ENCODE data around the gene VSIG8.
"Not testable (repeated sequence)": the region's sequence is repeated elsewhere in the genome, so short reads cannot be mapped to it uniquely, and the experiment has no call there.

Gene VSIG8

DNA sequence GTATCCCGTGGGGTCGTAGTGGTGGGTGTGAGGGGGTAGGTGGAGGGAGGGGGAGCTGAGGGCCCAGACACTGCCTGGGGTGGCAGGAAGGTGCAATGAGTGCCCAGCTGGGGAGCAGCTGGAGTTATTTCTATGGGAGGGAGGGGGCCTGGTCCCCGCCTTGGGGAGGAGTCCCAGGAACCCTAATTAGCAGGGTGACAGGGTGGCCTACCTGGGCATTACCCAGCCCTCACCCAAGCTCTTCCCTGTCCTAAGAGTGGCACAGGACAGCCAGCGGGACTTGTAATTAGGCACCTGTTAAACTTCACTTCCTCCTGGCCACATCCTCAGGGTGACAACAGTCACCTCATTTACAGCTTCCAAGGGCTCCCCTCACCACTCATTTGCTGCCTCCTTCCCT lies at the start of gene VSIG8:
TSS of gene VSIG8 (minus strand) at position 101 of the 400 bp plus-strand sequence. CDS start 136 bp downstream, outside the sequence.
- no peak for DNase-seq

- DNase-seq = no peak
These were observed 49.0 kb upstream of the VSIG8 start for GRCh38 chr1:159911326-159912070.

GRCh38 chr1:159908031-159908940 lies 45.8 kb upstream of the VSIG8 start:
- DNase-seq = no peak

DNA sequence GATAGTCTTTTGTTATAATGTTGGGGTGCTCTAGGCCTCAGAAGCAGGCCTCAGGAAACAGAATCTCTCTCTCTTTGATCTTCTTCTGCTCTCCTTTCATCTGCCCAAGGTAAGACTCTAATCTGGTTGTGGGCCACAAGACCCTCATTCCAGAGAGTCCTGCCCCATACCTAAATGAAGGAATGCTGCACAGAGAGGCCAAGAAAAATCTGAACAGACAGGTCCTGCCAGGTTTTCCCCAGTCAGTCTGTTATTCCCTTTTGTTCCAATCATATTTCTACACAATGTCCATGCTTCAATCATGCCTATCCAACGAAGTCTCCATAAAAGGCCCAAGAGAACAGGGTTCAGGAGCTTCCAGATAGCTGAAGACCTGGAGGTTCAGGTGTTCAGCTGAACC lies 44.5 kb upstream of the VSIG8 start:
- DNase-seq = no peak

GRCh38 chr1:159904036-159904435 lies 41.6 kb upstream of the VSIG8 start:
- DNase-seq = not testable (repeated sequence)

DNA sequence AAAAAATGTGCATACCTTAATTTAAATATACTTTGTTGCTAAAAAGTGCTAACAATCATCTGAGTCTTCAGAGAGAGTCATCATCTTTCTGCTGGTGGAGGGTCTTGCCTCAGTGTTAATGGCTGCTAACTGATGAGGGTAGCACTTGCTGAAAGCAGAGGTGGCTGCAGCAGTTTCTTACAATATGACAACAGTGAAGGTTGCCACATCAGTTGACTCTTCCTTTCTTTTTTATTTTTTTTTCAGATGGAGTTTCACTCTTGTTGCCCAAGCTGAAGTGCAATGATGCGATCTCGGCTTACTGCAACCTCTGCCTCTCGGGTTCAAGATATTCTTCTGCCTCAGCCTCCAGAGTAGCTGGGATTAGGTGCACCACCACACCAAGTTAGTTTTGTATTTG lies 40.1 kb upstream of the VSIG8 start:
- DNase-seq = no peak

- no peak for DNase-seq
These were observed 38.4 kb upstream of the VSIG8 start for GRCh38 chr1:159900755-159901360.

DNA sequence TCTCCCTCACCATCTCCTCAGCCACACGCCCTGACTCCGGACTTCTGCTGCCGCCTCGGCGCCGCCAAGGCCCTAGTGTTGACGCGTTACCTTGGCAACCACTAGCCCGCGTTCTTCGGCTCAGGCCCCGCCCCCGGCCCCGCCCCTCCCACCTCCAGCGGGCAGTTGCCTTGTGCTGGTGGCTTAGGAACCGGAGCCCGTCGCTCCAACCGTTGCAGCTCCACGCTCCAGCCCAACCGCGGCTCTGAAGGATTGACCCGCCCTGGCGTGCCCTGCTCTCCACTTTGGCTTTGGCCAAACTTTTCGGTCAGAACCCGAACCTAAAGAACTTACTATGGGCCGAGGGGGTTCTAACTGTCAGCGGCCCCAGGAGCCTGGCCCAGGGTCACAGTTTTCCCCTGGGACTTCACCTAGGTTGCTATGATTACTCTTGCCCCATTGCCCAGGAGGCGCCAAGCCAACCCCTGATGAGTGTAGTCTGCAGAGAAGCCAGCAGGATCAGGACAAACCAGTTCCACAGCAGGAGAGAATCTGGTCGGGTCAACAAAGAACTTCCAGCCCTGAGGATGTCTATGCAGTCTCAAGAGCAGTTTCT lies 37.7 kb upstream of the VSIG8 start, which contains the start of gene CFAP45:
TSS of gene CFAP45 (minus strand) at position 80 of the 595 bp plus-strand sequence. CDS start at position 13, 67 bp downstream.
- no peak for DNase-seq

DNA sequence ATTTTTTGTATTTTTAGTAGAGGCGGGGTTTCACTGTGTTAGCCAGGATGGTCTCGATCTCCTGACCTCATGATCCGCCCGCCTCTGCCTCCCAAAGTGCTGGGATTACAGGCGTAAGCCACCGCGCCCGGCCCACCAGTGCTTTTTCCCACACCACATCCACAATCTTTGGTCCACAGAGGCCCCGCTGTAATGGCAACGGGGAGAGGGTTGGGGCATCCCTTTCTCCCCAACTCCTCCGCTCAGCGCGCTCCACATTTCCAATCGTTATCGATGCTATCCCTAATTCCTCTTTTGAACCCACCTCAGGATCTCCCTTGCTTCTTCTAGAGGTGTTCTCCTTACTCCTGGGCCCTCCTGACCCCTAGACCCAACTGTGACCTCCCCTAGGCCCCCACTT lies 37.2 kb upstream of the VSIG8 start:
- not testable (repeated sequence) for DNase-seq

DNA sequence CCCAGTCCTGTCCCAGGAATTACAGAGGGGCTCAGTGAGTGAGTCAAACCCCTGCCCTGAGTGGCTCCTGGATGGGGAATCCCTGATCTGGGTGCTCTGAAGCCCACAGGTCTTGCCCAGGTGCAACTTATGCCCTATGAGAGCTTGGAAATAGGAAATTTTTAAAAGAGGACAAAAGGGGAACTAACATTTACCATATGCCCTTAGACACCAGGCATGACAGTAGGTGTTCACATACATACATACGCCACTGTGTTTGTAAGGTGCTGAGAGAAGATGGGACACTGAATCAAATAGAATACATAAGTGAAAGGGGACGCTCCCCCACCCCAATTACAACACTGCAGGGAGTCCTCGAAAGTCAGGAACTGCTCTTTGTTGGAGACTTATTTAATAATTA lies 36.1 kb upstream of the VSIG8 start:
- DNase-seq = no peak

GRCh38 chr1:159897962-159898361 lies 35.5 kb upstream of the VSIG8 start:
- no peak for DNase-seq

GRCh38 chr1:159896546-159896930 lies 34.1 kb upstream of the VSIG8 start:
- DNase-seq = no peak

- no peak for DNase-seq
These were observed 33.5 kb upstream of the VSIG8 start for GRCh38 chr1:159895836-159896545.

DNA sequence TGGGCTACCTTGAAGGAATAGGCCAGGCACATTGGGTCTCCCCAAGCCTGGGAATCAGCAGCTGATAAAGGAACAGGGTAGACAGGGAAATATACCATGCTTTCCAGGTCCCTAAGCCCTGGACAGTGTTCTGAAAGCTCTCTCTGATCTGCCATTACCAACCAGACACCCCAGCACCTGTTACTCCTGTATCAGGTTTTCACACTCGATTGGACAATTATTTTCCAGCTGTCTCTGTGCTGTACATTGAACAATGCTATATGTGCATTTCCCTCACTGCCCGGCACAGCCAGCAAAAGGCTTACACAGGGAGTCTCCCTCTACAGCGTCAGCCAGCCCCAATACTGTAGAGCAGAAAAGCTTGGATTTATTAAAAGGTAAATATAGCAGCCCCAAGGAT lies 32.8 kb upstream of the VSIG8 start:
- no peak for DNase-seq

DNA sequence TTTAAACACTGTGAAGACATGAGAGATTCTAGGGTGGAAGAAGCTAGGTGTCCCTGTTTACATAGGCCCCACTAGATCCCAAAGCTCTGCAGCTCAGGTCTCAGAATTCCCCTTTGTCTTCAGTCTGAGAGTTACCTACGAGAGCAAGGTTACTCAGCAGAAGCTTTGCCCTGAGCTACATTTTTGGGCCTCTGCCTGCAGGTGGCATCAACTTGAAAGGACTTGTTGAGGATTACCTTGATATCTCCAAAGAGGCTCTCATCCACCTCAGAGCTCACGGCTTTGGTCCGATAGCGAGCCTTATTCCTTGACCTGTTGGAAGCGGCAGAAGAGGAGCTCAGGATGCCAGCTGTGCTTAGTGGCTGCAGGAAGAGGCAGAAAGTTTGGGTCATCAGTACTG lies 30.5 kb upstream of the VSIG8 start:
- no peak for DNase-seq

DNA sequence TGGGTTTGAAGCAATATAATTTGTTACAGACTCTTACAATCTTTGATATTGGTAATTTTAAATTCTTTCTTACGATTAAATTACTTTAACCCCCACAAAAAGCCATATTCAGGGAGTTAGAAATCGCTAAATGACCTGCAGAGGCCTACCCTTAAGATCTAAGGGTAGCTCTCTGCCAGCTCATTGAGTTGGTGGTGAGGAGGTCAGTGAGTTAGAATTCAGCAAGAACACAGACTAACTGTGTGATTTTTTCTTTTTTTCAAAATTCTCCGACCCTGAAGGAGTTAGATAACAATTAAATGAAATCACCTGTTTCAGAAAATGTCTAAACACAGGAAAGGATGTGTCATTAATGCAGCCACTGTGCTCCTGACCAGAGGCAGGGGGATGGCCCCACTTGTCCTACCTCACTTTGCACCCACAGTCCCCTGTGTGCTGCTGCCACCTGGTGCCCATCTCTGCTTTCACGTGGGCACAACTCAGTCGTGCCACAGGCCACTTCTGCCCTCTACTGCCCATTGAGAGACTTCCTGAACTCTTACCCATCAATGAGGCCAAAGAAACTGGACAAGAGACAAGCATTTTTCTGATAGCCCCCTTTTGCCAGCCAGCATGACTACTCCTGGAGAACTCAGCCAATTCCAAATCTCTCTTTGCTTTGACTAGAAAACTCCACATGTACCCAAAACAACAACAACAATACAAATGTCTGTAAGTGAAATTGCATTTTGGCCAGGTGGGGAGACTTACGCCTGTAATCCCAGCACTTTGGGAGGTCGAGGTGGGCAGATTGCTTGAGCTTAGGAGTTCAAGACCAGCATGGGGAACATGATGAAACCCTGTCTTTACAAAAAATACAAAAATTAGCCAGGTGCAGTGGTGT lies 29.1 kb upstream of the VSIG8 start:
- DNase-seq = peak; percentile 61

DNA sequence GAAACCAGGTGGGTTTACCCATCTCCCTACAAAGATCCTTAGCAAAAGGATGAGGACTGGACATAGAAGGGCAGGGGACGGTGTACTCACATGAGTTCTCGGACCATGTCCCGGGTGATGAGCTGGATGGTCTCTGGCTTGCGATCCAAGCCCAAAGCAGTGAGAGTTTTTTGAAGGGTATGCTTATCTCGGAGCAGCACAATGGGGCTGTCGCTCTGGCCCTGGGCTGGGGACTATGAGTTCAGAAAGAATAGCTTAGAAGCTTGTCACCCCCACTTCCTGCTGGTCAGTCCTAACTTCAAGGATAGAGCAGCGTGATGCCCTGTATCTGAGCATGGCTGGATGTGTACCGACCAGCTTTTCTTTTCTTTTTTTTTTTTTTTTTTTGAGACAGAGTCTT lies 27.9 kb upstream of the VSIG8 start:
- no peak for DNase-seq

- no peak for DNase-seq
These were observed 27.4 kb upstream of the VSIG8 start for GRCh38 chr1:159889821-159890252.

- no peak for DNase-seq
These were observed 26.7 kb upstream of the VSIG8 start for GRCh38 chr1:159889202-159889601.

GRCh38 chr1:159884296-159884695 lies 21.8 kb upstream of the VSIG8 start:
- DNase-seq = no peak

- DNase-seq = no peak
These were observed 20.7 kb upstream of the VSIG8 start for GRCh38 chr1:159883134-159883533.
